AML-193 (cell line): ENCODE measurements around the gene ARL11.

ENCODE experiments used
- DNase-seq, 2 experiments: peaks; one replicate each; lab custom pipeline; 2025; lab: John Stamatoyannopoulos, UW

Gene ARL11

GRCh38 chr13:49649244-49649962 is 21.1 kb downstream of the ARL11 start:
- DNase-seq, result no peak

GRCh38 chr13:49649963-49650312 is 21.6 kb downstream of the ARL11 start:
- DNase-seq, result no peak

DNA sequence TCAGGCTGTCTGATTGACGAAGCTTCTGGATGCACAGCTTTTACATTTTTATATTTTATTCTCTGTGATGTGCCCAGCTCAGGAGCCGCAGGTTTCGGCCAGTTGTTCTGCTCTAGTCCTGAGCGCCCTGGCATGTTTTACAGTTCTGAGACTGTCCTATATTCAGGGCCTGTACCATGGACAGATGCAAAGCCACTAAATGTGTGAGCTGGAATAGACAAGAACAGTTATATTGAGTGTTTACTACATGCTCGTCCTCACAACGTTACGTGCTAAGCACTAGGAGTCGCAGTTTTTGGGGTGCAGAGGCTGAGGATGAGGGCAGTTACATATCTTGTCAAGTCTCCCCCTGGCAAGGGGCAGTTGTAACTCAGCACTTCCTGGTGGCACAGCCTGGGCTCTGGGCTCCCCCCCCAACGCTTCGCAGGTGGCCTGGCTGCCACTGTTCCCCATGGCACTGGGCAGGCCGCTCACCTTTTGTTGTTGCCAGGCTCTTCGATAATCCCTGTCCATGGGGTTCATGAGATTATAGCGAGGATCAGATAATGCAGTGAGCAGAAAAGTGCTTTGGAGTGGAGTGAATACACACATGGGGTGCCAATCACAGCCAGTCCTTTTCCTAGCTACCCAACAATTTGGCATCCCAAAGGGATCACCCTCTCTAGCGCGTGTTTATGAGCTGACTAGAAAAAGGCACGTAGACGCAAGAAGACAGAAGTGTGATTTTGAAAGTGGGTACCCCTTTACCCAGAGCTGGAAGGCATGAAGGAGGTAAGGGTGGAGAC is 23.5 kb downstream of the ARL11 start:
- no peak for DNase-seq

GRCh38 chr13:49652355-49653305 is 24.3 kb downstream of the ARL11 start:
- DNase-seq, result peak; percentile 74 to 76

DNA sequence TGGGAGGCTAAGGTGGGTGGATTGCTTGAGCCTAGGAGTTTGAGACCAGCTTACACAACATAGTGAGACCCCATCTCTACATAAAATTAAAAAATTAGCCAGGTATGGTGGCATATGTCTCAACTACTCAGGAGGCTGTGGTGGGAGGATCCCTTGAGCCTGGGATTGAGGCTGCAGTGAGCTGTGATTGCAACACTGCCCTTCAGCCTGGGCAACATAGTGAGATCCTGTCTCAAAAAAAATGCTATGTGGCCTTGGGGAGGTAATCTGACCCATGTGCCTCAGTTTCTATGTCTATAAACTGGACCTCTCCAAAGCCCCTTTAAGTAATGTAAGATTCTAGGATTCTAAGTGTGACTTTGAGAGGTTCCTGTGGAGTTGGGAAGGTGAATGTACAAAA is 25.2 kb downstream of the ARL11 start:
- no peak for DNase-seq

GRCh38 chr13:49654011-49654410 is 25.7 kb downstream of the ARL11 start:
- DNase-seq, result no peak

- no peak for DNase-seq
Measured at GRCh38 chr13:49655906-49656305, 27.6 kb downstream of the ARL11 start.

- no peak for DNase-seq
Measured at GRCh38 chr13:49657241-49657641, 28.9 kb downstream of the ARL11 start.

GRCh38 chr13:49664606-49665005 is 36.3 kb downstream of the ARL11 start:
- no peak for DNase-seq

GRCh38 chr13:49667773-49668172 is 39.5 kb downstream of the ARL11 start:
- no peak for DNase-seq

GRCh38 chr13:49669735-49670309 is 41.5 kb downstream of the ARL11 start:
- peak; percentile 49 to 77 for DNase-seq

- DNase-seq, result no peak
Measured at GRCh38 chr13:49670828-49671227, 42.5 kb downstream of the ARL11 start.

GRCh38 chr13:49676581-49677298 is 48.4 kb downstream of the ARL11 start:
- no peak for DNase-seq

- no peak for DNase-seq
Measured at GRCh38 chr13:49678191-49678914, 50.0 kb downstream of the ARL11 start.

GRCh38 chr13:49679246-49679645 is 50.9 kb downstream of the ARL11 start:
- peak; percentile 41 for DNase-seq

GRCh38 chr13:49681842-49682435 is 53.6 kb downstream of the ARL11 start:
- no peak for DNase-seq
